ENCODE measurements around the gene CELF2. TPM values are rescaled to one million over a fixed set of nuclear protein-coding genes. Genes with fewer than 3 reads are reported as not detected.

Gene CELF2
- total RNA-seq, 1 experiment from 2014 or later = 28.7 TPM

GRCh38 chr10:11292576-11293302, 275.1 kb downstream of the CELF2 start:
- Mint-ChIP-seq H3K4me3 (no peak overlapping the region), H3K9me3 (no peaks in the 10 kb centered on the region), H3K27ac (no peak overlapping the region; a peak in 1 of 7 replicates), H3K36me3 (ENCODE audit: insufficient read depth in 1 of 3, low read depth in 3 of 3) (peaks cover 2 to 36% (median 13%) of the 10 kb centered on the region in 3 experiments; a peak in 5 of 7 replicates), H3K4me1 (peaks cover 13 to 16% of the 10 kb centered on the region in 2 experiments), H3K27me3 (ENCODE audit: low read depth) (no peaks in the 10 kb centered on the region)
- Histone ChIP-seq H2BK5ac (ENCODE audit: insufficient read length, low read length) (no peak overlapping the region), H3K79me1 (ENCODE audit: insufficient read depth, low read depth, low read length, poor library complexity, severe bottlenecking) (no peaks in the 10 kb centered on the region), H2BK15ac (ENCODE audit: low read depth, low read length) (no peak overlapping the region), H2BK120ac (ENCODE audit: low read depth, low read length, poor library complexity, severe bottlenecking) (no peak overlapping the region), H3K23ac (ENCODE audit: insufficient read length, low read depth, low read length) (no peak overlapping the region), H3K4ac (ENCODE audit: low read depth, low read length) (no peak overlapping the region), H3K9ac (ENCODE audit: extremely low read depth, insufficient read length, low read length) (no peak overlapping the region), H3K14ac (ENCODE audit: insufficient read depth, low read length) (no peak overlapping the region), H3K4me2 (ENCODE audit: insufficient read depth, insufficient read length, low read length) (no peak overlapping the region), H3K27me3 (ENCODE audit: insufficient read depth, low read length) (no peaks in the 10 kb centered on the region), H3K4me1 (ENCODE audit: insufficient read depth, low read length) (no peaks in the 10 kb centered on the region), H3K56ac (ENCODE audit: insufficient read length, low read depth, low read length) (no peak overlapping the region), H3K79me2 (ENCODE audit: insufficient read depth, low read length) (no peaks in the 10 kb centered on the region), H3K18ac (ENCODE audit: insufficient read length, low read depth, low read length) (no peak overlapping the region), H4K8ac (replicated peaks; ENCODE audit: insufficient read length, low read depth, low read length) (no peak overlapping the region), H2BK20ac (ENCODE audit: low read depth, low read length, poor library complexity, severe bottlenecking) (no peak overlapping the region), H3K23me2 (ENCODE audit: insufficient read length, low read depth, low read length, poor library complexity, severe bottlenecking) (no peaks in the 10 kb centered on the region), H2BK12ac (ENCODE audit: insufficient read length, low read depth, low read length) (no peak overlapping the region), H2AFZ (ENCODE audit: low read length) (no peak overlapping the region), H3K9me3 (ENCODE audit: control insufficient read depth, low read depth, low read length) (no peaks in the 10 kb centered on the region), H3K27ac (ENCODE audit: insufficient read length, low read depth, low read length) (no peak overlapping the region), H4K91ac (ENCODE audit: insufficient read length, low read depth, low read length) (no peak overlapping the region), H2AK5ac (ENCODE audit: insufficient read length, low read length) (no peak overlapping the region), H4K20me1 (ENCODE audit: control insufficient read depth, insufficient read depth, insufficient read length) (no peaks in the 10 kb centered on the region), H4K5ac (ENCODE audit: insufficient read length, low read depth, low read length) (no peak overlapping the region), H3T11ph (ENCODE audit: low read length) (no peak overlapping the region)
- no peak for DNase-seq
- TF ChIP-seq, protein P1, sequence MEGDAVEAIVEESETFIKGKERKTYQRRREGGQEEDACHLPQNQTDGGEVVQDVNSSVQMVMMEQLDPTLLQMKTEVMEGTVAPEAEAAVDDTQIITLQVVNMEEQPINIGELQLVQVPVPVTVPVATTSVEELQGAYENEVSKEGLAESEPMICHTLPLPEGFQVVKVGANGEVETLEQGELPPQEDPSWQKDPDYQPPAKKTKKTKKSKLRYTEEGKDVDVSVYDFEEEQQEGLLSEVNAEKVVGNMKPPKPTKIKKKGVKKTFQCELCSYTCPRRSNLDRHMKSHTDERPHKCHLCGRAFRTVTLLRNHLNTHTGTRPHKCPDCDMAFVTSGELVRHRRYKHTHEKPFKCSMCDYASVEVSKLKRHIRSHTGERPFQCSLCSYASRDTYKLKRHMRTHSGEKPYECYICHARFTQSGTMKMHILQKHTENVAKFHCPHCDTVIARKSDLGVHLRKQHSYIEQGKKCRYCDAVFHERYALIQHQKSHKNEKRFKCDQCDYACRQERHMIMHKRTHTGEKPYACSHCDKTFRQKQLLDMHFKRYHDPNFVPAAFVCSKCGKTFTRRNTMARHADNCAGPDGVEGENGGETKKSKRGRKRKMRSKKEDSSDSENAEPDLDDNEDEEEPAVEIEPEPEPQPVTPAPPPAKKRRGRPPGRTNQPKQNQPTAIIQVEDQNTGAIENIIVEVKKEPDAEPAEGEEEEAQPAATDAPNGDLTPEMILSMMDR (conservative IDR thresholded peaks at IDR 0.05) = no peak
- WGBS (ENCODE audit: extremely low coverage, insufficient read length, low lambda C conversion rate) = no CpG with 5 or more reads among the region's 14 CpGs
